HL-60 (cell line): Measurements from ENCODE around the gene ARRB2.

Source experiments
- POLR2AphosphoS5 ChIP-seq: IDR thresholded peaks from 2 replicates; pipeline ENCODE4 v1.6.1; 2012; ENCODE audit warnings: low read depth
- SPI1 ChIP-seq: IDR thresholded peaks from 2 replicates; pipeline ENCODE4 v1.6.1; 2012; ENCODE audit warnings: low read depth, mild to moderate bottlenecking, borderline replicate concordance
- TF ChIP-seq, protein P1 (sequence below): IDR thresholded peaks from one replicate; pipeline ENCODE4 v1.5.1; 2011; ENCODE audit warnings: low read length, control low read depth, inconsistent platforms; ENCODE audit not compliant: insufficient read depth
- TF ChIP-seq, protein P2 (sequence below): IDR thresholded peaks from 2 replicates; pipeline ENCODE4 v1.6.1; 2012; ENCODE audit warnings: low read depth; ENCODE audit not compliant: insufficient replicate concordance

- TF ChIP-seq POLR2AphosphoS5 (no peak), SPI1 (no peak)
- TF ChIP-seq, protein P1, sequence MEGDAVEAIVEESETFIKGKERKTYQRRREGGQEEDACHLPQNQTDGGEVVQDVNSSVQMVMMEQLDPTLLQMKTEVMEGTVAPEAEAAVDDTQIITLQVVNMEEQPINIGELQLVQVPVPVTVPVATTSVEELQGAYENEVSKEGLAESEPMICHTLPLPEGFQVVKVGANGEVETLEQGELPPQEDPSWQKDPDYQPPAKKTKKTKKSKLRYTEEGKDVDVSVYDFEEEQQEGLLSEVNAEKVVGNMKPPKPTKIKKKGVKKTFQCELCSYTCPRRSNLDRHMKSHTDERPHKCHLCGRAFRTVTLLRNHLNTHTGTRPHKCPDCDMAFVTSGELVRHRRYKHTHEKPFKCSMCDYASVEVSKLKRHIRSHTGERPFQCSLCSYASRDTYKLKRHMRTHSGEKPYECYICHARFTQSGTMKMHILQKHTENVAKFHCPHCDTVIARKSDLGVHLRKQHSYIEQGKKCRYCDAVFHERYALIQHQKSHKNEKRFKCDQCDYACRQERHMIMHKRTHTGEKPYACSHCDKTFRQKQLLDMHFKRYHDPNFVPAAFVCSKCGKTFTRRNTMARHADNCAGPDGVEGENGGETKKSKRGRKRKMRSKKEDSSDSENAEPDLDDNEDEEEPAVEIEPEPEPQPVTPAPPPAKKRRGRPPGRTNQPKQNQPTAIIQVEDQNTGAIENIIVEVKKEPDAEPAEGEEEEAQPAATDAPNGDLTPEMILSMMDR: no peak
- TF ChIP-seq, protein P2, sequence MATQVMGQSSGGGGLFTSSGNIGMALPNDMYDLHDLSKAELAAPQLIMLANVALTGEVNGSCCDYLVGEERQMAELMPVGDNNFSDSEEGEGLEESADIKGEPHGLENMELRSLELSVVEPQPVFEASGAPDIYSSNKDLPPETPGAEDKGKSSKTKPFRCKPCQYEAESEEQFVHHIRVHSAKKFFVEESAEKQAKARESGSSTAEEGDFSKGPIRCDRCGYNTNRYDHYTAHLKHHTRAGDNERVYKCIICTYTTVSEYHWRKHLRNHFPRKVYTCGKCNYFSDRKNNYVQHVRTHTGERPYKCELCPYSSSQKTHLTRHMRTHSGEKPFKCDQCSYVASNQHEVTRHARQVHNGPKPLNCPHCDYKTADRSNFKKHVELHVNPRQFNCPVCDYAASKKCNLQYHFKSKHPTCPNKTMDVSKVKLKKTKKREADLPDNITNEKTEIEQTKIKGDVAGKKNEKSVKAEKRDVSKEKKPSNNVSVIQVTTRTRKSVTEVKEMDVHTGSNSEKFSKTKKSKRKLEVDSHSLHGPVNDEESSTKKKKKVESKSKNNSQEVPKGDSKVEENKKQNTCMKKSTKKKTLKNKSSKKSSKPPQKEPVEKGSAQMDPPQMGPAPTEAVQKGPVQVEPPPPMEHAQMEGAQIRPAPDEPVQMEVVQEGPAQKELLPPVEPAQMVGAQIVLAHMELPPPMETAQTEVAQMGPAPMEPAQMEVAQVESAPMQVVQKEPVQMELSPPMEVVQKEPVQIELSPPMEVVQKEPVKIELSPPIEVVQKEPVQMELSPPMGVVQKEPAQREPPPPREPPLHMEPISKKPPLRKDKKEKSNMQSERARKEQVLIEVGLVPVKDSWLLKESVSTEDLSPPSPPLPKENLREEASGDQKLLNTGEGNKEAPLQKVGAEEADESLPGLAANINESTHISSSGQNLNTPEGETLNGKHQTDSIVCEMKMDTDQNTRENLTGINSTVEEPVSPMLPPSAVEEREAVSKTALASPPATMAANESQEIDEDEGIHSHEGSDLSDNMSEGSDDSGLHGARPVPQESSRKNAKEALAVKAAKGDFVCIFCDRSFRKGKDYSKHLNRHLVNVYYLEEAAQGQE: no peak
Observed at GRCh38 chr17:4728124-4728523, 17.7 kb downstream of the ARRB2 start.
